Activated T-cell treated with anti-CD3 and anti-CD28 coated beads for 1 hour (primary cell): Measurements from ENCODE around the gene RPS6KL1.
"Not testable (repeated sequence)": the region's sequence is repeated elsewhere in the genome, so short reads cannot be mapped to it uniquely, and the experiment has no call there.

ENCODE experiments used
- DNase-seq: peaks from one replicate; pipeline ENCODE4 v3.0.0-alpha.2; 2020; ENCODE audit warnings: low read depth

Gene RPS6KL1

GRCh38 chr14:74934476-74935359 lies 11.7 kb upstream of the RPS6KL1 start:
- DNase-seq: no peak

- DNase-seq: no peak
Measured at GRCh38 chr14:74934041-74934440, 11.0 kb upstream of the RPS6KL1 start.

DNA sequence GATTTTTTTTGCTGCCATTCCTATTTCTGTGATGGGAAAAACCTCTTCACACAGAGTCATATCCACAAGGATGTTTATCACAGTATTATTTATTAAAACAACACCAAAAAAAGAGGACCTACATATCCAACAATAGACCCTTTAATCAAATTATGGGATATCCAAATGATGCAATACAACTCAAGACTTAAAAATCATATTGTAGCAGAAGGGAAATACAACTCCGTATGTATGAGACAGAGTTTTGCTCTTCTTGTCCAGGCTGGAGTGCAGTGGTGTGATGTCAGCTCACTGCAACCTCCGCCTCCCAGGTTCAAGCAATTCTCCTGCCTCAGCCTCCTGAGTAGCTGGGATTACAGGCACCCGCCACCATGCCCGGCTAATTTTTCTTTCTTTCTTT lies 9.9 kb upstream of the RPS6KL1 start:
- not testable (repeated sequence) for DNase-seq

DNA sequence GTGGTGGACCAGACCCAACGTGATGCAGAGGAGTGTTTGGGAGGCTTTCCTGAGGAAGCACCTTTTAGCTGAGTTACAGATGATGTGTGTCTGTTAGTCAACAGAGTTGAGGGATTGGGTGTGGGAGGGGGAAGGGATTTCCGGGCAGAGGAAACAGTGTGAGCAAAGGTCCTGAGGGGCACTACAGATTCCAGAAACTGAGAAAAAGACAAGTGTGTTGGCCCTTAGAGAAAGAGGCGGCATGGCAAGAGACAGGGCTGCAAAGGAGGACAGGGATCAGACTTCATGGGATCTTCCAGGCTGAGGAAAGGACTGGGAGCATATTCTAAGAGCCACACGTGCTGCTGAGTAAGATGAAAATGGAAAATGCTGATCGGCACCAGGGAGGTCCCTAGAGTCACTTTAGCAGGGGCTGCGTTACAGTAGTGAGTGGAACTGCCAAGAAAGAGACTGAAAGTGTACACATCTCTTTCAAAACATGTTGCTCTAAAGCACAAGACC lies 9.4 kb upstream of the RPS6KL1 start:
- DNase-seq: no peak

DNA sequence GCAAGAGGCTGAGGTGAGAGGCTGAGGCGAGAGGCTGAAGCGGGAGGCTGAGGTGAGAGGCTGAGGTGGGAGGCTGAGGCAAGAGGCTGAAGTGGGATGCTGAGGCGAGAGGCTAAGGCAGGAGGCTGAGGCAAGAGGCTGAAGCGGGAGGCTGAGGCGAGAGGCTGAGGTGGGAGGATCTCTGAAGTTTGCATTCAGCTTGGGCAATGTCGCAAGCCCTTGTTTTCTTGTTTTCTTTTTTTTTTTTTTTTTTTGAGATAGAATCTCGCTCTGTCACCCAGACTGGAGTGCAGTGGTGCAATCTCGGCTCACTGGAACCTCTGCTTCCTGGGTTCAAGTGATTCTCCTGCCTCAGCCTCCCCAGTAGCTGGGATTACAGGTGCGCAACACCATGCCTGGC lies 8.7 kb upstream of the RPS6KL1 start:
- not testable (repeated sequence) for DNase-seq

GRCh38 chr14:74929242-74929641 lies 6.2 kb upstream of the RPS6KL1 start:
- no peak for DNase-seq

DNA sequence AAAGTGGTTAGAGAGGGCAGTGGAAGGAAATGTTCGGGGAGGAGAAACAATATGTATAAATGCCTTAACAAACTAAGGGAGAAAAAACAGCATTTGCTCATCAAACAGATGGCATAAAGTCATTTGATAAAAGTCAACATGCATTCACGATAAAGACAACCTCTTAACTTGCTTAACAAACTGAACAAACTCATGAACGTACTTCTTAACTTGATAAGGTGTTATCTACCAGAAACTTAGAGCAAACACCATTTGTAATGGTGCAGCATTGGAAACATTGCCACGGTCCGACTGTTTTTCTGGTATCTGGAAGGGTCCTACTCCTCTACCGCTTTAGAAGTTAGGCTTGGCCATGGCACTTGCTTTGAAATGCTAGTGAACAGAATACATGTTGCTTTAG lies 4.2 kb upstream of the RPS6KL1 start:
- no peak for DNase-seq

- DNase-seq: no peak
Measured at GRCh38 chr14:74924061-74924460, 1.0 kb upstream of the RPS6KL1 start.

- no peak for DNase-seq
Measured at GRCh38 chr14:74921987-74922751, 891 bp downstream of the RPS6KL1 start.

- no peak for DNase-seq
Measured at GRCh38 chr14:74921053-74921620, 1.9 kb downstream of the RPS6KL1 start.

DNA sequence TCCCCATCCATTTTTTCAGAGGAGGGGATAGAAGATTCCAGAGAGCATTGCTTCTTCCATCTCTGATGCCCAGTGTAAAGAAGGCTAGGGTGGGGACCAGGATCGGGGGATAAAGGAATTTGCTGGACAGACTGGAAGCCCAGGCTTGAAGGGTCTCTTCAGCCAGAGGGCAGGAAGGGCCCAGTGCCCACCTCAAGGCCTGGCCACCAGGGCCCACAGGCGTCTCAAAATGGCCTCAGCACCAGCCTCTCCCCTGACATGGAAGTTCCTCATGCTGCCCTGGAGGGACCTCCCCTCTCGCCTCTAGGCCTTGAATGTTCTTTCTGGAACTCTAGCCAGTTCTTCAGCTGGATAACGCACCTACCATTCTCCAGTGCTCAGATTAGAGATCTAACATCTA lies 2.8 kb downstream of the RPS6KL1 start:
- DNase-seq: no peak

- no peak for DNase-seq
Measured at GRCh38 chr14:74919421-74920165, 3.5 kb downstream of the RPS6KL1 start.

DNA sequence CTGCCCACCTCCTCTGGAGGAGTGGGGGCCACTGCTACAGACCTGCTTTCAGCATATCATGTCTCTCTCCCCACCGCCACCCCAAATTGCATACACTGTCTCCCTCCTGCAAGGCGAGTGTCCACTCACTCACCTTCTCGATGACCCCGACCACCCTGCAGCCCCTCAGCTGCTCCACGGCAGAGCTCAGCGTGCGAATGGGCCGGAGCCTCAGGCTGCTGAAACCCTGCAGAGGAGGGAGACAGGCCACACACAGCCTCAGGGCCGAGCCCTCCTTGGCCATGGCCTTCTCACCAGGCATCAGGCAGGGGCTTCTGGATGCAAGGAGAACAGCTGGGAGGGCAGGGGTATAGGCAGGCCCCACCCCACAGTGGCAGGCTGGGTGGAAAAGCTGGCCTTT lies 4.7 kb downstream of the RPS6KL1 start:
- DNase-seq: no peak

GRCh38 chr14:74917646-74918081 lies 5.4 kb downstream of the RPS6KL1 start:
- DNase-seq: no peak

DNA sequence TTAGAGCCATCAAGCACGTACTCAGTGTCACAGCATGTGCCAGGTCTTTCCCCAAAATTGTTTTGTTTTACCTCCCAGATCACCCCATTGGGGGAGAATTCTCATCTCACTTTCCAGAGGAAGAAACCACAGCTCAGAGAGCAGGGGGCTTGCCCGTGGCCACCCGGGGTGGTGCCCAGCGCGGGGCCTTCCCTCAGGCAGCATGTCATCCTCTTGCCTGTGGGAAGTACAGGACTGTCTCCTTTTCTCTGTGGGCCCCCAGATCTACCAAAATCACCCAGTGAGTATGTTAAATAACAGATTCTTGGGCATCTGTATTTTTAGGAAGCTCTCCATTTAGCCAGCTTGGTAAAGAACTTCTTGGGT lies 5.9 kb downstream of the RPS6KL1 start:
- no peak for DNase-seq

DNA sequence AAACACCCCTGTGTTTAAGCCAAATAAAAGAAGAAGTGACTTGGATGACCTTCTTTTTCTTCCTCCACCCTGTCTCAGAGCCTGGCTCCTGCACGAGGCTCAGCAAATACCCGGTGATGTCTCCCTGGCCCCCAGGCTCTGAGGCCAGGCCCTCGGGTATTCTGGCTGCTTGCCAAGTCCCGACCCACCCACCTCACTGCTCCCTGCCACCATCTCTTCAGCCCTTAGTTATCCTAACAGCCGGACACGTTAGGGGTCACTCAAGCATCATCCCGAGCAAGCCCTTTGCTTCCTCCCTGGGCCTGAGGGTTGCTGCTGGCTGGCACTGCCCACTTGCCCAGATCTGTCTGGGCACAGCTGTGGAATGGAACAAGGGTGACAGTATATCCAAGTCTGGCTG lies 7.2 kb downstream of the RPS6KL1 start:
- no peak for DNase-seq

GRCh38 chr14:74915426-74915825 lies 7.6 kb downstream of the RPS6KL1 start:
- DNase-seq: no peak

DNA sequence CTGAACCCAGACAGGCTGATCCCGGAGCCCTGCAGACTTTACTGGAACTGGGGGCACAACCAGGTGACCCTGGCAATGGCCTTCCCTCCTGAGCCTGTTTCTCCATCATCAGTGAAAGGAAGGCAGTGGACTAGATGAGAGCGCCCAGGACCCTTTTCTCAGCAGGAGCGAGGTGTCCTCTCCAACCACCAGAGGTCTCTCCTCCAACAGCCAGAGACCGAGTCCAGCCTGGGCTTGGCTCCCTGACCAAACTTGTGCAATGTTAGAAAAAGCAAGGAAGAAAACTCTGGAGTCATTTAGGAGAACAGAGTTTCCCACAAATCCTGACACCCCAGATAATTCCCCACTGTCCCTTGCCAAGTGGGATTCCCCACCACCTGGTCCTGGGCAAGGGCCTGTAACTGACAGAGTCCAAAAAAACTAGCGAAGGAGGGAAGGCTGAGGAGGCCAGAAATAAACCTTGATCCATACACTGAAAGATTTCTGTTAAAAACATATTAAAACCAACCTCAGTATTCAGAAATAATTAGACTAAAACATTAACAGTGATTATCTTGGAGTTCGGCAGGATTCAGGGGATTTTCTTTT lies 9.0 kb downstream of the RPS6KL1 start:
- no peak for DNase-seq

DNA sequence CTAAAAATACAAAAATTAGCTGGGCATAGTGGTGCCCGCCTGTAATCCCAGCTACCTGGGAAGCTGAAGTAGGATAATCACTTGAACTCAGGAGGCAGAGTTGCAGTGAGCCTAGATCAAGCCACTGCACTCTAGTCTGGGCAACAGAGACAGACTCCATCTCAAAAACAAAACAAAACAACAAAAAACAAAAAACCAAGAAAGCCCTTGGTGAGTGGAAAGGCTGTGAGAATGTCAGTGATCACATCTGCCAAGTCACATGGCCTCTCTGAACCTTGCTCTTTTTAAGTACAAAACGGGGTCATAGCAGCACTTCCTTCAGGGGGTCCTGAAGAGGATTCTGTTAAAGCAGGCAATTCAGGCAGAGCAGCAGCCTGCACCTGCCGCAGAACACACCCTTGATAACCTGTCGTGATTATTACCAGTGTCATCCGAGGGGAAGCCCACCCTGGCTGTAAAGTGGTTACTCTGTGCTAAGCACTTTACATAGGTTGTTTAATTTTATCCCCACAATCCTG lies 9.6 kb downstream of the RPS6KL1 start:
- no peak for DNase-seq

- DNase-seq: no peak
Measured at GRCh38 chr14:74912801-74913200, 10.3 kb downstream of the RPS6KL1 start.

GRCh38 chr14:74912111-74912510 lies 10.9 kb downstream of the RPS6KL1 start:
- no peak for DNase-seq
